Nucleus accumbens (tissue), 56 donors: ENCODE results near the gene MINK1.
A peak's percentile ranks its signal among the peaks of the same experiment; 100 is the strongest.
"Not testable (repeated sequence)": the region's sequence is repeated elsewhere in the genome, so short reads cannot be mapped to it uniquely, and the experiment has no call there.

Experiments used
- DNase-seq, 56 donors: peaks; one replicate each; lab custom pipeline; 2025; lab: John Stamatoyannopoulos, UW

MINK1 gene

DNA sequence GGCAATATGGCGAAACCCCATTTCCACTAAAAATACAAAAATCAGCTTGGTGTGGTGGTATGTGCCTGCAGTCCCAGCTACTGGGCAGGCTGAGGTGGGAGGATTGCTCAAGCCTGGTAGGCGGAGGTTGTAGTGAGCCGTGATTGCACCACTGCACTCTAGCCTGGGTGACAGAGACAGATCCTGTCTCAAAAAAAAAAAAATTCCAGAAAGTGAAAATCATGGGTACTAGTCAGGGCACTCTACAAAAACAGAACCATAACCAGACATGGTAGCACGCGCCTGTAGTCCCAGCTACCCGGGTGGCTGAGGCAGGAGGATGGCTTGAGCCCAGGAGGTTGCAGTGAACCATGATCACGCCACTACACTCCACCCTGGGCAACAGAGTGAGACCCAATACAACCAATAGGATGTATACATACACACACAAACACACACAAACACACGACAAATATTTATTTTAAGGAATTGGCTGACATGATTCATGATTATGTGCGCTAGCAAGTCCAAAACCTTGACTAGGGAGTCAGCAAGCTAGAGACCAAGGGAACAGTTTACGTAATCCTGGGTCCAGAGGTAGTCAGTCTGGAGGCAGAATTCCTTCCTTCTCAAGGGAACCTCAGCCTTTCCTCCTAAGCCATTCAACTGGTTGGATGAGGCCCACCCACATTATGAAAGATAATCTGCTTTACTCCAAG, 87.4 kb downstream of the MINK1 start:
- no peak for DNase-seq

DNA sequence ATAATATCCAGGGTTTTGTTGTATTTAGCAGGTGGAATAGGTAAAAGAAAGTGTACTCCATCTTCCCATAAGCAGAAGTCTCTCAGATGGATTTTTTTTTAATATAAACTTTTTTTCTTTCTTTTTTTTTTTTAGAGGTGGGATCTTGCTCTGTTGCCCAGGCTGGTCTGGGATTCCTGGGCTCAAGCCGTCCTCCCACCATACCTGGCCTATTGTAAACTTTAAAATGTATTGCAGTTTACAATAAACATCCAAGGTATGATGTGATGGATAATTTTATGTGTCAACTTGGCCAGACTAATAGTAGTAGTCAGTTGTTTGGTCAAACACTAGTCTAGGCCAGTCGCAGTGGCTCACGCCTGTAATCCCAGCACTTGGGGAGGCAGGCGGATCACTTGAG, 88.2 kb downstream of the MINK1 start:
- DNase-seq = no peak

DNA sequence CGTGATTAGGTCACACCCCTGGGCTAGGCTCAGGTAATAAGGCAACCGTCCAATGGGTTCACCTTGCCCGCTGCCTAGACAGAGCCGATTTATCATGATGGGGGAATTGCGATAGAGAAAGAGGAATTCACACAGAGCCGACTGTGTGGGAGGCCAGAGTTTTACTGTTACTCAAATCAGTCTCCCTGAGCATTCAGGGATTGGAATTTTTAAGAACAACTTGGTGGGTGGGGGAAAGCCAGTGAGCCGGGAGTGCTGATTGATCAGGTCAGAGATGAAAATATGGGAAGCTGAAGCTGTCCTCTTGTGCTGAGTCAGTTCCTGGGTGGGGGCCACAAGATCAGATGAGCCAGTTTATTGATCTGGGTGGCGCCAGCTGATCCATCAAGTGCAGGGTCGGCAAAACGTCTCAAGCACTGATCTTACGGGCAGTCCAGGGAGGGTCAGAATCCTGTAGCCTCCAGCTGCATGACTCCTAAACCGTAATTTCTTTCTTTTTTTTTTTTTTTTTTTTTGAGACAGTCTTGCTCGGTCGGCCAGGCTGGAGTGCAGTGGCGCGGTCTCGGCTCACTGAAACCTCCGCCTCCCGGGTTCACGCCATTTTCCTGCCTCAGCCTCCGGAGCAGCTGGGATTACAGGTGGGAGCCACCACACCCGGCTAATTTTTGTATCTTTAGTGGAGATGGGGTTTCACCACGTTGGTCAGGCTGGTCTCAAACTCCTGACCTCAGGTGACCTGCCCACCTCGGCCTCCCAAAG, 93.6 kb downstream of the MINK1 start:
- DNase-seq = not testable (repeated sequence)

DNA sequence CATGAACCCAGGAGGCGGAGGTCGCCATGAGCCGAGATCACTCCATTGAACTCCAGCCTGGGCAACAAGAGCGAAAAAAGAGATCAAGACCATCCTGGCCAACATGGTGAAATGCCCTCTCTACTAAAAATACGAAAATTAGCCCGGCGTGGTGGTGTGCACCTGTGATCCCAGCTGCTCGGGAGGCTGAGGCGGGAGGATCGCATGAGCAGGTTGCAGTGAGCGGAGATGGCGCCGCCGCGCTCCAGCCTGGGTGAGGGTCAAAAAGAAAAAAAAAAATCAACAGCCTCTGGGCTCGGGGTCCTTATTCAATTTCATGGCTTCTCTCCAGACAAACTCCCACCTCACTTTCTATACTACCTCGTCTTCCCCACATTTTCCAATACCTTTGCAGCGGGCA, 95.7 kb downstream of the MINK1 start:
- DNase-seq = no peak

DNA sequence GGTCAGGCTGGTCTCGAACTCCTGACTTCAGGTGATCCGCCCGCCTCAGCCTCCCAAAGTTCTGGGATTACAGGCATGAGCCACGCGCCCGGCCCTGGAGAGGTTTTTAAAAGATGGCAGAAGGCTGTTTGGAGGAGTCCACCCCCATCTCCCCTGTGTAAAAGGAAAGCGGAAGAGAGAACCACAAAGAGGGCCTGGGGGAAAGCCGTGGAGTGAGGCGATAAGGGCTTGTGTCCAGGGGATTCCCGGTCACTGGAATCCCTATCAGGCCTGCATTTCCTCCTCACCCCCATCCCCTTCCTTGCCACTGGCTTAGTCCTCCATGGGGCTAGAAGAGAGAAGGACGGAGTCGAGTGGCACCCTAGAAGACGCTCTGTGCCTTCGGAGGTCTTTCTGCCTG, 98.8 kb downstream of the MINK1 start, which contains the start of gene GP1BA:
GP1BA (plus strand) TSS at position 315 of the 400 bp plus-strand sequence. CDS start 328 bp downstream, outside the sequence.
- no peak for DNase-seq

DNA sequence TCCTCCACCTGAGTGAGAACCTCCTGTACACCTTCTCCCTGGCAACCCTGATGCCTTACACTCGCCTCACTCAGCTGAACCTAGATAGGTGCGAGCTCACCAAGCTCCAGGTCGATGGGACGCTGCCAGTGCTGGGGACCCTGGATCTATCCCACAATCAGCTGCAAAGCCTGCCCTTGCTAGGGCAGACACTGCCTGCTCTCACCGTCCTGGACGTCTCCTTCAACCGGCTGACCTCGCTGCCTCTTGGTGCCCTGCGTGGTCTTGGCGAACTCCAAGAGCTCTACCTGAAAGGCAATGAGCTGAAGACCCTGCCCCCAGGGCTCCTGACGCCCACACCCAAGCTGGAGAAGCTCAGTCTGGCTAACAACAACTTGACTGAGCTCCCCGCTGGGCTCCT, 99.6 kb downstream of the MINK1 start:
- DNase-seq = no peak

DNA sequence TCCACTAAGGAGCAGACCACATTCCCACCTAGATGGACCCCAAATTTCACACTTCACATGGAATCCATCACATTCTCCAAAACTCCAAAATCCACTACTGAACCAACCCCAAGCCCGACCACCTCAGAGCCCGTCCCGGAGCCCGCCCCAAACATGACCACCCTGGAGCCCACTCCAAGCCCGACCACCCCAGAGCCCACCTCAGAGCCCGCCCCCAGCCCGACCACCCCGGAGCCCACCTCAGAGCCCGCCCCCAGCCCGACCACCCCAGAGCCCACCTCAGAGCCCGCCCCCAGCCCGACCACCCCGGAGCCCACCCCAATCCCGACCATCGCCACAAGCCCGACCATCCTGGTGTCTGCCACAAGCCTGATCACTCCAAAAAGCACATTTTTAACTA, 100.5 kb downstream of the MINK1 start:
- no peak for DNase-seq

DNA sequence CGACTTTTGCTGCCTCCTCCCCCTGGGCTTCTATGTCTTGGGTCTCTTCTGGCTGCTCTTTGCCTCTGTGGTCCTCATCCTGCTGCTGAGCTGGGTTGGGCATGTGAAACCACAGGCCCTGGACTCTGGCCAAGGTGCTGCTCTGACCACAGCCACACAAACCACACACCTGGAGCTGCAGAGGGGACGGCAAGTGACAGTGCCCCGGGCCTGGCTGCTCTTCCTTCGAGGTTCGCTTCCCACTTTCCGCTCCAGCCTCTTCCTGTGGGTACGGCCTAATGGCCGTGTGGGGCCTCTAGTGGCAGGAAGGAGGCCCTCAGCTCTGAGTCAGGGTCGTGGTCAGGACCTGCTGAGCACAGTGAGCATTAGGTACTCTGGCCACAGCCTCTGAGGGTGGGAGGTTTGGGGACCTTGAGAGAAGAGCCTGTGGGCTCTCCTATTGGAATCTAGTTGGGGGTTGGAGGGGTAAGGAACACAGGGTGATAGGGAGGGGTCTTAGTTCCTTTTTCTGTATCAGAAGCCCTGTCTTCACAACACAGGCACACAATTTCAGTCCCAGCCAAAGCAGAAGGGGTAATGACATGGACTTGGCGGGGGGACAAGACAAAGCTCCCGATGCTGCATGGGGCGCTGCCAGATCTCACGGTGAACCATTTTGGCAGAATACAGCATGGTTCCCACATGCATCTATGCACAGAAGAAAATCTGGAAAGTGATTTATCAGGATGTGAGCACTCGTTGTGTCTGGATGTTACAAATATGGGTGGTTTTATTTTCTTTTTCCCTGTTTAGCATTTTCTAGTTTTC, 101.2 kb downstream of the MINK1 start:
- DNase-seq = peak in 2 of 56 donors; percentile 15 to 25

DNA sequence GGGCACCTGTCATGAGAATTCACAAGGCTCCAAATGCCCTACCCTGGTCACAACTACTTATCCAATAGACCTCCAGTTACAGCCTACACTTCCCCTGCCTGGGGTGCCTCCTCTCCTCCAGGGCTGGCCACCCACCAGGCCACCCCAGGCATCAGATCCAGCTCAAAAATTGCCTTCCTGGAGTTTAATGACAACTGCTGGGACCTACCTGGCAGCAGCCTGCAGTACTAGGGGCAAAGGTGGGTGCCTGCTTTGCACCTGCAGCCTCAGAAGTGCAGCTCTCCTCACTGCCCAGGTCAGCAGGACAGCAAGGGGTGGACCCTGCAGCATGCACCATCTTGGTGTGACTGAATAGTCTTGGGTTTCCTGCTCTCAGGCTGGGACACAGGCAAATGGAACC, 102.5 kb downstream of the MINK1 start:
- no peak for DNase-seq

DNA sequence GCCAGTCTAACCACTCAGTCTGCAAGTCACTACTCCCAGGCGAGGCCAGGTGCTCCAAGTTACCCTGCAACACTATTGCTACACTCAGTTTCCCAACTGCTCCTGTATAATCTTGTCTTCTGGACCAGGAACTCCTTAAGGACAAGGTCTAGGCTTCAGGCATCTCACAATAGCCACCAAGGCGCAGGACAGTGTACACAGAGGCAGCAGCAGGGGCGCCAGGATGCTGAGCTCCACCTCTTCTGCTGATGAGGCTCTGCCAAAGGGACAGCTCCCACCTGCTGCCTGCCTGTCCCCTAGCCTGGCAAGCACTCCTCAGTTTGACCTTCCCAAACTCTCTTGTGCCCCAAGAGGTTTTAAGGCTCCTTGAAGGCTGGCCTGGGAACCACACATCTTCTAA, 103.3 kb downstream of the MINK1 start:
- no peak for DNase-seq

DNA sequence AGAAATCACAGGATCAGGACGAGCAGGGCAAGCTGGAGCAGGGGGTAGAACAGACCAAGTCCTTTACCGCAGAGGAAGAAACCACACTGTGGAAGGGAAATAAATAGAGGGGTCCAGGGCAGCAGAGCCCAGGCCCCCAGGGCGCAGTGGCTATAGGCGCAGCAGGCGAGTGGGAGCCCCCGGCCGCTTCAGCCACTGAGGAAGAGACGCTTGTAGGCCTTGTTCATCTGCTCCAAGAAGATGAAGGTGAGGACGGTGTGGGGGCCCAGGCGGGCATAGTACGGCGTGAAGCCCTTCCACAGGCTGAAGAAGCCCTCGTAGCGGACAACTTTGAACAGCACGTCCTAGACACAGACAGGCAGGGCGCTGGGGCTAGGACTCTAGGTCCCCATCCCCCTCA, 104.4 kb downstream of the MINK1 start:
- DNase-seq = no peak

DNA sequence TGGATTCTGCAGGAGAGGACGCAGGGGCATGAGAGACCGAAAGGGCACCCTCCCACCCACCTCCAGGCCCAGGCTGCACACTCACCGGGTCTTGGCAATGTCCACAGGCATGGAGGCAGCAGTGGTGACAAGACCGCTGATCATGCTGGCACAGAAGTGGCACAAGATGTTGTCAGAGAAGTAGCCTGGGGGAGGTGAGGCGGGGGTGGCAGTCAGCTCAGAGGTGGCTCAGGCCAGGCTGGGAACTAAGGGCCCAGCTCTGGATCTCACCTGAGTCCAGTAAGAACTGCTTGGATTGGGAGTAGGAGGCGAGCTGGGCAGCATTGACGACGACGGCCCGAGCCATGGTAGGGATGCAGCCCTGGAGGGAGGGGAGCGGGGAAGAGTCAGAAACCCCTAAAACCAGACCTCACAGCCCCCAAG, 104.9 kb downstream of the MINK1 start:
- DNase-seq = no peak

DNA sequence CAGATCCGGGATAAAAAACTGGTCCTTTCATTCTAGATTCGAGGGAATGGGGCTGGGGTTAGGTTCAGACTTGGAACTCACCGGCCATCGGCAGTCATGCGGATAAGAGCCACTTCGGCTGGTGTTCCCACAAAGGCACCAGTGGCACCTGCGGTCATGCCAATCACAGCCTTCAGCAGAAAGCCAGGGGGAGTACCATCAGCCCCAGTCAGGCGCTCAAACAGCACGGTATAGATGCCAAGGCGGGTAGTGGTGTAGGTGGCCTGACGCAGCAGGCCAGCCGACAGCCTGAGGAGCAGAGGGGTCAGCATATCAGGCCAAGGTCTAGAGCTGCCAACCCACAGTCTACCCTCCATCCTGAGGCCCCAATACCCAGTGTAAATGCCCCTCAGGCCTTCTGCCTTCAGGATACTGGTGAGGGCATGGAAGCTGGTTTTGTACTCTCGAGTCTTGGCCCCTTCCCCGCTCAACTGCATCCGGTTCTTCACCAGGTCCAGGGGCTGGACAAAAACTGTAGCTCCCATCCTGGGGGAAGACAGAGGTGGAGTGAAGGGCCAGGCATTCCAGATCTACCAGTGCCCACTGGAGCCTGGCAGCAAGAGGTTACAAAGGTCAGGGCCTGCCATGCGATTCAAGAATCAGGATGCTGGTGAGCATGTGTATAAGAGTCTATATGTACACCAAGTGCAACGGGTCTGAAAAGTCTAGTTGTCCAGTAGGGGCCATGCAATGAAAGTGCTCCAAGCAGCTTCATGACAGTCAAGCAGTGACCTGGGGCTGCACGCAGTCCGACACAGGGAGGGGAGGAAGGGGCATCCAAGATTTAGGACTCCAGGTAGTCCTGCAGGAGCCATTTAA, 105.8 kb downstream of the MINK1 start:
- DNase-seq = no peak

DNA sequence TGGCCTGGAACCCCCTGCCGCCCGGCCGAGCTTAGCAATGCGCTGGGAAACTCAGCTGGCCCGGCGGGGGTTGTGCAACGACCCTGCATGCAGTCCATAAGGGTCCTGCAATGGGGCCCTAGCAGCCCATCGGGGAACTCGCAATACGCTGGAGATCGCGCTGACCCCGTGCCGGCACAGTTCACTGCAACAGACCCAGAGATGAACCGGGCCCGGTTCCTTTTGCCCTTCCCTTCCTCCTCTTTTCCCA, 106.3 kb downstream of the MINK1 start:
- peak in 3 of 56 donors; percentile 35 to 69 (median 63) for DNase-seq

DNA sequence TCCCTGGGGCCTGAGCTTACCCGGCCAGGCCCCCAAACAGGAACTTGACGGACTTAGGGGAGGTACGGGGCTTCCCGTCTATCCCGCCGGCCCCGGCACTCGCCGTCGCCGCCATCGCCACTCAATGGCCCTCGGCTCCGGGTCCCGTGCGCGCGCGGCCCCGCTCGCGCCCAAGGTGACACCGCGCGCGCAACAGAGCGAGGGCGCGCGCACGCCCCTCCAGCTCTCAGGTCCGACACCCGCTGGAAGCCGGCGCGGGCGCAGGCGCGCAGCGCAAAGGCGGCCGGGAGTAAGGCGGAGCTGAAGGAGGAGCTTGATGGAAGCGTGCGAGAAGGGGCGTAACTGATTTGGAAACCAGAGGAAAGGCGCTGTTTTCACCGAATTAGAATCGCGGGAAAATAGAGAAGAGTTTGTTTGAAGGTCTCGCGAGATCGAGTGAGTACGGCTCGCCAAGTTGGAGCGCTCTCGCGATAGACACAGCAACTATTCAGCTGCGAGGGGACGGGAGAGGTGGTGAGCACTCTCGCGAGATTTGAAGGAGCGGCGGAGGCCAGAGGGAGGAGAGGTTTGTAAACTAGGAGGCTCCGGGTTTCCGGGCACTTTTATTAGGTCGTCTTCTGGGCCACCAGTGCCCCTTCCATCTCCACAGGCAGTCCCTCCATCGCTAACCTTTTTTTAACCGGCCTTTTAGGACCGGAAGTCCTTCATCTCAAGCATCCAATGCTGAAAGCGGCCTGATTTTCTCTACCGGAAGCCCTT, 106.8 kb downstream of the MINK1 start, which contains the start of the genes RNF167 and SLC25A11:
RNF167 (plus strand) TSS at position 473 of the 759 bp plus-strand sequence. CDS start 642 bp downstream, outside the sequence.
SLC25A11 (minus strand) TSS at position 251 of the 759 bp plus-strand sequence; CDS start at position 115, 136 bp downstream.
- peak; percentile 64 to 100 (median 94) for DNase-seq

DNA sequence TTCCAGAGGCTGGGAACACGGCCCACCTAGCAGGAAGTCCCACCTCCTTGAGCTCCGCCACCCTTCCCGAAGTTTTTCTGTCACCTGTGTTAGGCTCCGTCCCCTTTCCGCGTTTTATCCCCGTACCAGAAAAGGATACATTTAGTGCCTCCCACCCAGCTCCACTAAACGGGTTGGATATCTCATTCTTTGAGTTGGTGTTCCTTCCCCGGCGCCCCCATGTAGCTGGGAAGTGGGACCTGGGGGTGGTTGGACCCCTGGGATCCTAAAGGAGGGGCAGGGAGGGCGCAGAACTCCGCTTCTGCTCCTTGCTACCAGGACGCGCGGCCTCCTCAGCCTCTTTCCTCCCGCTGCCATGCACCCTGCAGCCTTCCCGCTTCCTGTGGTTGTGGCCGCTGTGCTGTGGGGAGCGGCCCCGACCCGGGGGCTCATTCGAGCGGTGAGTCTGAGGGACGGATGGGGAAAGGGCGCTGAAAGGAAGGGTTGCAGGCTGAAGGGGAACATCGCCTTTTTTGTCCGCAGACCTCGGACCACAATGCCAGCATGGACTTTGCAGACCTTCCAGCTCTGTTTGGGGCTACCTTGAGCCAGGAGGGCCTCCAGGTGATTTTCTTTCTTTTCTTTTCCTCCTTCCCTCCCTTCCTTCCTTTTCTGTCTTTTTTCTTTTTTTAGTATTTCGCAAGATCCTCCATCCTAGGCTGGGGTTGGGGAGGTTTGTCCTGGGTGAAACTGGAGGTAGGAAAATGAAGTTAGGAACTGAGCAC, 107.6 kb downstream of the MINK1 start:
- DNase-seq = no peak

DNA sequence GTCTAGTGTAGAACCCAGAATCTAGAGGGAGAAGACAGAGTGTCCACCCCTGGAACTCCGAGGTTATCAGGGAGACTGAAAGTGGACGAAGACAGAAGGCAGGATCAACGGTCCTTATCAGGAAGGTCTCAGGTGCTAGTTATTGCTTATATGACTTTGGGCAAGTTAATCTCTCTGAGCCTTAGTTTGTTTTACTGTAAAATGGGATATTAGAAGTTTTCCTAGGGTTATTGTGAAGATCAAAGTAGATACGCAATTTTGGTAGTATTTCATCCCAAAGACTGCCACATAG, 108.1 kb downstream of the MINK1 start:
- no peak for DNase-seq

DNA sequence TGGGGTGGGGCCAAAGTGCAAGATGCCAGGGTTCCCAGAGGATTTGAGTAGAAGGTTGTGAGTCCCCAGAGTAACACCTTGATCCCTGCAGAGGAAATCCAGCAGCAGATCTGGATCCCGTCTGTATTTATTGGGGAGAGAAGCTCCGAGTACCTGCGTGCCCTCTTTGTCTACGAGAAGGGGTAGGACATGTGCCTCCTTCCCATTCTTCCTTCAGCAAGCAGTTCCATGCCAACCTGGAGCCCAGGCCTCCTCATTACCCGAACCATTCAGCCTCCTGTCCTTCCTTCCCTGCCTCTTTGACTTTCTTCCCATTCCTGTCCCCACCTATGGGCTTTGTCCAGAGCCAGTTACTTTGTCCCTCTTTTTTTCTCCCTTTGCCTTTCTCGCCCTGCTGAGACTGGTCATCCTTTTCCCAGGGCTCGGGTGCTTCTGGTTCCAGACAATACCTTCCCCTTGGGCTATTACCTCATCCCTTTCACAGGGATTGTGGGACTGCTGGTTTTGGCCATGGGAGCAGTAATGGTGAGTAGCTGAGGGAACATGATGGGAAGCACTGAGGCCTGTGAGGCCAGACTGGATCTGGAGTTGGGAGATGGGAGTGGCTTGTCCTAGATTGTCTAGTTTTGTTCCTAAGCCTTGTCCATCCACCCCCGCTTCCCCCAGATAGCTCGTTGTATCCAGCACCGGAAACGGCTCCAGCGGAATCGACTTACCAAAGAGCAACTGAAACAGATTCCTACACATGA, 109.8 kb downstream of the MINK1 start:
- no peak for DNase-seq
